ENCODE data around the gene JPH2. TPM values are rescaled to one million over a fixed set of nuclear protein-coding genes. Genes with fewer than 3 reads are reported as not detected.

The JPH2 gene
- polyA plus RNA-seq, 2 donors: 4.2 to 4.9 TPM

DNA sequence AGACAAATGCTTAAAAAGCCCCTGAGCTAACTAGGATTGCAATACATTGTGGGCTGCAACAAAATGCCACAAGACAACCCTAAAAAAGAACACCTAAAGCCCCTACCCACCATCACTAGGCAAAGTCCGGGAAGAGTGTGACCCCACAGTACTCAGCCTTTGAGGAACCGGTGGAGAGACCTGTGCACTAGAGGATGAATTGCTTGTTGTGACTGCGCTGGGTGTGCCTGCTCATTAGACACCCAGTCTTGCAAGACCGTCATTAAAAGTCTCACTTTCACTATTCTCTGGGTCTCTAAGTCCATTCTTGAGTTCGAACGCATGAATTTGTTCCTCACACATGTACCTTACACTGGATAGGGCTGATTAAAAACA is 88.7 kb downstream of the JPH2 start:
- peaks cover 0 to 5% of the 10 kb centered on the region in 2 donors for H3K4me1 ChIP-seq (ENCODE audit: control insufficient read depth in 2 of 2, insufficient read depth in 2 of 2, low read length in 1 of 2)
- WGBS, 2 donors: 86 to 90% methylated on average over 6 of the region's 6 CpGs
- no peaks in the 10 kb centered on the region for H3K9me3 ChIP-seq (ENCODE audit: control insufficient read depth in 2 of 2, insufficient read depth in 1 of 2, low read depth in 1 of 2, low read length in 1 of 2)
- no peaks in the 10 kb centered on the region for H3K36me3 ChIP-seq (ENCODE audit: control insufficient read depth in 2 of 2, insufficient read depth in 2 of 2, low read length in 1 of 2)
- H3K27me3 ChIP-seq (ENCODE audit: control insufficient read depth in 1 of 2, insufficient read depth in 2 of 2, low read length in 2 of 2): no peaks in the 10 kb centered on the region
- H3K4me3 ChIP-seq (ENCODE audit: low read depth in 1 of 2, low read length in 2 of 2): no peak overlapping the region
- no peak overlapping the region for H3K27ac ChIP-seq (ENCODE audit: low read depth in 2 of 2, low read length in 1 of 2)

GRCh38 chr20:44097521-44098255 is 89.3 kb downstream of the JPH2 start:
- WGBS, 2 donors: 55 to 66% methylated on average over 14 of the region's 14 CpGs
- Histone ChIP-seq H3K4me1 (ENCODE audit: control insufficient read depth in 2 of 2, insufficient read depth in 2 of 2, low read length in 1 of 2) (peaks cover 0 to 5% of the 10 kb centered on the region in 2 donors), H3K27ac (ENCODE audit: low read depth in 2 of 2, low read length in 1 of 2) (peak overlapping the region in 1 of 2 donors; percentile 0), H3K4me3 (ENCODE audit: low read depth in 1 of 2, low read length in 2 of 2) (no peak overlapping the region), H3K27me3 (ENCODE audit: control insufficient read depth in 1 of 2, insufficient read depth in 2 of 2, low read length in 2 of 2) (no peaks in the 10 kb centered on the region), H3K36me3 (ENCODE audit: control insufficient read depth in 2 of 2, insufficient read depth in 2 of 2, low read length in 1 of 2) (no peaks in the 10 kb centered on the region), H3K9me3 (ENCODE audit: control insufficient read depth in 2 of 2, insufficient read depth in 1 of 2, low read depth in 1 of 2, low read length in 1 of 2) (no peaks in the 10 kb centered on the region)

GRCh38 chr20:44095831-44096230 is 91.2 kb downstream of the JPH2 start:
- no peak overlapping the region for H3K4me3 ChIP-seq (ENCODE audit: low read depth in 1 of 2, low read length in 2 of 2)
- no peaks in the 10 kb centered on the region for H3K9me3 ChIP-seq (ENCODE audit: control insufficient read depth in 2 of 2, insufficient read depth in 1 of 2, low read depth in 1 of 2, low read length in 1 of 2)
- H3K27ac ChIP-seq (ENCODE audit: low read depth in 2 of 2, low read length in 1 of 2): no peak overlapping the region
- H3K4me1 ChIP-seq (ENCODE audit: control insufficient read depth in 2 of 2, insufficient read depth in 2 of 2, low read length in 1 of 2): peaks cover 4 to 9% of the 10 kb centered on the region in 2 donors
- H3K36me3 ChIP-seq (ENCODE audit: control insufficient read depth in 2 of 2, insufficient read depth in 2 of 2, low read length in 1 of 2): no peaks in the 10 kb centered on the region
- H3K27me3 ChIP-seq (ENCODE audit: control insufficient read depth in 1 of 2, insufficient read depth in 2 of 2, low read length in 2 of 2): no peaks in the 10 kb centered on the region
- WGBS, 2 donors: 72 to 75% methylated on average over 7 of the region's 7 CpGs

DNA sequence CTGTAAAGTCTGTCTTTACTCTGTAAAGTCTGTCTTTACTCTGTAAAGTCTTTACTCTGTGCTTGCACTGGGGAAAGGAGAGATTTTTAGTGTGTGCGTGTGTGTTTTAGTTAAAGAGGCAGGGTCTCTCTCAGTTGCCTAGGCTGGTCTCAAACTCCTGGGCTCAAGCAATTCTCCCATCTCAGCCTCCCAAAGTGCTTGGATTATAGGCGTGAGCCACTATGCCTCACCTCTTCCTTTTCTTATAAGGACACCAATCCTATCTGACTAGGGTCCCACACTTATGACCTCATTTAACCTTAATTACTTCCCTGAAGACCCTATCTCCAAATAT is 93.8 kb downstream of the JPH2 start:
- Histone ChIP-seq H3K27me3 (ENCODE audit: control insufficient read depth in 1 of 2, insufficient read depth in 2 of 2, low read length in 2 of 2) (no peaks in the 10 kb centered on the region), H3K4me1 (ENCODE audit: control insufficient read depth in 2 of 2, insufficient read depth in 2 of 2, low read length in 1 of 2) (peaks cover 8 to 12% of the 10 kb centered on the region in 2 donors), H3K9me3 (ENCODE audit: control insufficient read depth in 2 of 2, insufficient read depth in 1 of 2, low read depth in 1 of 2, low read length in 1 of 2) (no peaks in the 10 kb centered on the region), H3K27ac (ENCODE audit: low read depth in 2 of 2, low read length in 1 of 2) (no peak overlapping the region), H3K36me3 (ENCODE audit: control insufficient read depth in 2 of 2, insufficient read depth in 2 of 2, low read length in 1 of 2) (no peaks in the 10 kb centered on the region), H3K4me3 (ENCODE audit: low read depth in 1 of 2, low read length in 2 of 2) (no peak overlapping the region)
- 66 to 84% methylated on average over 2 of the region's 2 CpGs for WGBS, 2 donors

DNA sequence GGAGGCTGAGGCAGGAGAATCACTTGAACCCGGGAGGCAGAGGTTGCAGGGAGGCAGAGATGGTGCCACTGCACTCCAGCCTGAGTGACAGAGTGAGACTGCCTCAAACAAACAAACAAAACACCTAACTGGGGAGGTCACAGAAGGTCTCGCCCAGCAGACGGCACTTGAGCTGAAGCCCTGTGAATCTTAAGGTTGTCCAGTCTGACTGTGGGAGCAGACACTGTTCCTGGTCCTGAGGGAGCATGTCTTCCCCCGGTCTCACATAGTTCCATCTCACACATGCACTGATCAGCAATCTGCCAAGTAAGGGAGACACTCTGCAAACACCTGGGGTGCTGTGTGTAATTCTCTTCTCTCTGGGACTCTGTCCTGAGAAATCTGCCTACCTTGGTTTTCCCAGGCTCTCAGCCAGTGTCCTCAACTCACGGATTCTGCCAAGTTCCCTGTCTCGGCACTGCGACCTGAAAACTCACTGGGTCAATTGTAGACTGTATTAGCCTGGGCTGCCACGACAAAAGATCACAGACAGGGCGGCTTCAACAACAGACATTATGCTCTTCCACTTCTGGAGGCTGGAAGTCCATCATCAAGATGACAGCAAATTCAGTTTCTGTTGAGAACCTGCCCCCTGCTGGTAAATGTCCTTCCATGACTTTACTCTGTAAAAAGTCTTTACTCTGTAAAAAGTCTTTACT is 94.3 kb downstream of the JPH2 start:
- peaks cover 8 to 13% of the 10 kb centered on the region in 2 donors for H3K4me1 ChIP-seq (ENCODE audit: control insufficient read depth in 2 of 2, insufficient read depth in 2 of 2, low read length in 1 of 2)
- H3K4me3 ChIP-seq (ENCODE audit: low read depth in 1 of 2, low read length in 2 of 2): no peak overlapping the region
- 66 to 70% methylated on average over 9 of the region's 9 CpGs for WGBS, 2 donors
- no peaks in the 10 kb centered on the region for H3K9me3 ChIP-seq (ENCODE audit: control insufficient read depth in 2 of 2, insufficient read depth in 1 of 2, low read depth in 1 of 2, low read length in 1 of 2)
- H3K27me3 ChIP-seq (ENCODE audit: control insufficient read depth in 1 of 2, insufficient read depth in 2 of 2, low read length in 2 of 2): no peaks in the 10 kb centered on the region
- H3K27ac ChIP-seq (ENCODE audit: low read depth in 2 of 2, low read length in 1 of 2): no peak overlapping the region
- no peaks in the 10 kb centered on the region for H3K36me3 ChIP-seq (ENCODE audit: control insufficient read depth in 2 of 2, insufficient read depth in 2 of 2, low read length in 1 of 2)

GRCh38 chr20:44091026-44091425 is 96.0 kb downstream of the JPH2 start:
- Histone ChIP-seq H3K9me3 (ENCODE audit: control insufficient read depth in 2 of 2, insufficient read depth in 1 of 2, low read depth in 1 of 2, low read length in 1 of 2) (no peaks in the 10 kb centered on the region), H3K36me3 (ENCODE audit: control insufficient read depth in 2 of 2, insufficient read depth in 2 of 2, low read length in 1 of 2) (no peaks in the 10 kb centered on the region), H3K27me3 (ENCODE audit: control insufficient read depth in 1 of 2, insufficient read depth in 2 of 2, low read length in 2 of 2) (no peaks in the 10 kb centered on the region), H3K4me3 (ENCODE audit: low read depth in 1 of 2, low read length in 2 of 2) (no peak overlapping the region), H3K27ac (ENCODE audit: low read depth in 2 of 2, low read length in 1 of 2) (no peak overlapping the region), H3K4me1 (ENCODE audit: control insufficient read depth in 2 of 2, insufficient read depth in 2 of 2, low read length in 1 of 2) (peaks cover 8 to 12% of the 10 kb centered on the region in 2 donors)
- WGBS, 2 donors: 69 to 72% methylated on average over 4 of the region's 4 CpGs

GRCh38 chr20:44089987-44090674 is 96.9 kb downstream of the JPH2 start:
- Histone ChIP-seq H3K27me3 (ENCODE audit: control insufficient read depth in 1 of 2, insufficient read depth in 2 of 2, low read length in 2 of 2) (no peaks in the 10 kb centered on the region), H3K4me1 (ENCODE audit: control insufficient read depth in 2 of 2, insufficient read depth in 2 of 2, low read length in 1 of 2) (peaks cover 8 to 12% of the 10 kb centered on the region in 2 donors), H3K36me3 (ENCODE audit: control insufficient read depth in 2 of 2, insufficient read depth in 2 of 2, low read length in 1 of 2) (no peaks in the 10 kb centered on the region), H3K27ac (ENCODE audit: low read depth in 2 of 2, low read length in 1 of 2) (no peak overlapping the region), H3K9me3 (ENCODE audit: control insufficient read depth in 2 of 2, insufficient read depth in 1 of 2, low read depth in 1 of 2, low read length in 1 of 2) (no peaks in the 10 kb centered on the region), H3K4me3 (ENCODE audit: low read depth in 1 of 2, low read length in 2 of 2) (no peak overlapping the region)
- 52 to 59% methylated on average over 7 of the region's 7 CpGs for WGBS, 2 donors

GRCh38 chr20:44087857-44088120 is 99.2 kb downstream of the JPH2 start:
- no peak overlapping the region for H3K27ac ChIP-seq (ENCODE audit: low read depth in 2 of 2, low read length in 1 of 2)
- H3K27me3 ChIP-seq (ENCODE audit: control insufficient read depth in 1 of 2, insufficient read depth in 2 of 2, low read length in 2 of 2): no peaks in the 10 kb centered on the region

GRCh38 chr20:44087051-44087856 is 99.7 kb downstream of the JPH2 start:
- no peaks in the 10 kb centered on the region for H3K36me3 ChIP-seq (ENCODE audit: control insufficient read depth in 2 of 2, insufficient read depth in 2 of 2, low read length in 1 of 2)
- no peak overlapping the region for H3K4me3 ChIP-seq (ENCODE audit: low read depth in 1 of 2, low read length in 2 of 2)
- WGBS, 2 donors: 51 to 61% methylated on average over 15 of the region's 15 CpGs
- H3K27me3 ChIP-seq (ENCODE audit: control insufficient read depth in 1 of 2, insufficient read depth in 2 of 2, low read length in 2 of 2): no peaks in the 10 kb centered on the region
- peak overlapping the region in 1 of 2 donors; percentile 50 for H3K27ac ChIP-seq (ENCODE audit: low read depth in 2 of 2, low read length in 1 of 2)
- H3K9me3 ChIP-seq (ENCODE audit: control insufficient read depth in 2 of 2, insufficient read depth in 1 of 2, low read depth in 1 of 2, low read length in 1 of 2): no peaks in the 10 kb centered on the region
- peaks cover 8 to 12% of the 10 kb centered on the region in 2 donors for H3K4me1 ChIP-seq (ENCODE audit: control insufficient read depth in 2 of 2, insufficient read depth in 2 of 2, low read length in 1 of 2)

More at GRCh38 chr20:44087857-44088120, 99.2 kb downstream of the JPH2 start:
- H3K36me3 ChIP-seq (ENCODE audit: control insufficient read depth in 2 of 2, insufficient read depth in 2 of 2, low read length in 1 of 2): no peaks in the 10 kb centered on the region
- H3K9me3 ChIP-seq (ENCODE audit: control insufficient read depth in 2 of 2, insufficient read depth in 1 of 2, low read depth in 1 of 2, low read length in 1 of 2): no peaks in the 10 kb centered on the region
- no peak overlapping the region for H3K4me3 ChIP-seq (ENCODE audit: low read depth in 1 of 2, low read length in 2 of 2)
- peaks cover 8 to 12% of the 10 kb centered on the region in 2 donors for H3K4me1 ChIP-seq (ENCODE audit: control insufficient read depth in 2 of 2, insufficient read depth in 2 of 2, low read length in 1 of 2)
- 74 to 77% methylated on average over 4 of the region's 4 CpGs for WGBS, 2 donors

Data from esophagus (tissue), 2 donors.